Measurements from ENCODE around the gene KISS1R.
"Not testable (repeated sequence)": the region's sequence is repeated elsewhere in the genome, so short reads cannot be mapped to it uniquely, and the experiment has no call there.

Gene KISS1R

DNA sequence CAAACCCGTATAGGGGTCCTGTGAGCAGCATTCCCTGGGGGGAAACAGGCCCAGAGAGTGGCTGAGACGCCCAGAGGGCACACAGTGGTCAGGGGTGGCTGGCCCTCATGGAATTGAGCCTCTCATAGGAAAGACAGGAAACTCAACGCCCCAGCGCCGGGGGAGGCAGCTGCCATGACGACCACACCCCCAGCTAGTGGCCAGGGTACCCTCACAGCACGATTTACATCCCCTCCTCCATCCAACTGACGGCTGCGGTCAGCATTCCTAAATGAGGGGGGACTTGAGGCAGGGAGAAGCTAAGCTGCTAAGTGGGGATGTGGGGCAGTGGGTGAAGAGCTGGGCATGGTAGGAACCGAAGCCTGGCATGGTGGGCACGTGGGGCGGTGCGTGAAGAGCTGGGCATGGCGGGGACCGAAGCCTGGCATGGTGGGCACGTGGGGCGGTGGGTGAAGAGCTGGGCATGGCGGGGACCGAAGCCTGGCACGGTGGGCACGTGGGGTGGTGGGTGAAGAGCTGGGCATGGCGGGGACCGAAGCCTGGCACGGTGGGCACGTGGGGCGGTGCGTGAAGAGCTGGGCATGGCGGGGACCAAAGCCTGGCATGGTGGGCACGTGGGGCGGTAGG is 34.1 kb upstream of the KISS1R start:
- no peak for DNase-seq

DNA sequence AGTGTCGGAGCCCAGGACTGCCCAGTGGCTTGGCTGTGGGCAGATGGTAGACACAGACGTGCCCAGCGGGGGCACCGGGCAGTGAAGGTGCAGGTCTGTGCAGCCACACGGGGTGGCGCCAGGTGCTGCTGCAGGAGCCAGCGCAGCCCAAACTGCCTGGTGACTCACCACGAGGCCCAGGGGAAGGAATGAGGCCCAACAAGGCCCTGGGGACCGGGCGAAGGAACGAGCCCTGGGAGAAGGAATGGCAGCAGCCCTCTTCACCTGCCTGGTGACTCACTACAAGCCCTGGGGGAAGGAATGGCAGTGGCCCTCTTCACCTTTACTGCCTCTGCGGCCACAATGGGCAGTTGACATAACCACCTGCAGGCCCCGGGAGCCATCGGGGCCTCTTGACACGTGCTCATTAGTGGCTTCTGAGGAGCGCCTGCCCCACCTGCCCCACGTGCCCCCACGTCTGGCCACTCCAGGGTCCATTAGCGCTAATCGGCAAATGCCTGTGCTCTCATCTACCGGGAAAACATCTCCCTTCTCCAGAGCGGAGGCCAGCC is 33.4 kb upstream of the KISS1R start:
- DNase-seq: no peak

DNA sequence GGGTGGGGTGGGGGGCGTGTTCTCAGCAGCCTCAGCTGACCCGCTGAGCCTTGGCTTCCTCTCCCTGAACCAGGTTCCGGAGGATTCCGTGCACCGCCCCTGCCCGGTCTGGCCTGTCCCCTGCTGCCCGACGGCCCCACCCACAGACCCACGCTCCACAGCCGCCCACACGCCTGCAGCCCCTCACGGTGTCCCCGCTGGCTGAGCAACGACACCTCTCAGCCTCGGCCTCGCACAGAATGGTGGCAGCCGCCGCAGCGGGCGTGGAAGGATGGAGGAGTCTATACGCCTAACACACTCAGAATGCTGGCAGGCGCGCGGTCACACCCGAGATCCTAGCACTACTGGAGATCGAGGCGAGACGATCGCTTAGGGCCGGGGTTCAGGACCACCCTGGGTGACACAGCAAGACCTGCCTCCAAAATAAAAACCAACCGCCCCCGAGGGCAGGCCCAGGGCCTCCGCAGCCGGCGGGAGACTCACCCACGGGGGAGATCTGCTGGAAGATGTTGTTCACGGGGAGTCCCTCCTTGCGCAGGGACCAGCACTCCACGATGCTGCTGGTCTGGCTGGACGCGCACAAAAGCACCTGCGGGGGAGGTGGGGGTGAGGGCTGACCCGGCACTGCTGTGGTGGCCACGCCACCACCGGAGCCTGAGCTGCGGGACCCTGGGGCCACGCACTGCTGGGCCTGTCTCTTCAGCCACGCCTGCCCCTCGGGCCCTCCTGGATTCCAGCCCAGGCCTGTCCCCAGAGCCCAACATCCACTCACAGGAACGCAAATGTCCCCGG is 32.5 kb upstream of the KISS1R start:
- no peak for DNase-seq

DNA sequence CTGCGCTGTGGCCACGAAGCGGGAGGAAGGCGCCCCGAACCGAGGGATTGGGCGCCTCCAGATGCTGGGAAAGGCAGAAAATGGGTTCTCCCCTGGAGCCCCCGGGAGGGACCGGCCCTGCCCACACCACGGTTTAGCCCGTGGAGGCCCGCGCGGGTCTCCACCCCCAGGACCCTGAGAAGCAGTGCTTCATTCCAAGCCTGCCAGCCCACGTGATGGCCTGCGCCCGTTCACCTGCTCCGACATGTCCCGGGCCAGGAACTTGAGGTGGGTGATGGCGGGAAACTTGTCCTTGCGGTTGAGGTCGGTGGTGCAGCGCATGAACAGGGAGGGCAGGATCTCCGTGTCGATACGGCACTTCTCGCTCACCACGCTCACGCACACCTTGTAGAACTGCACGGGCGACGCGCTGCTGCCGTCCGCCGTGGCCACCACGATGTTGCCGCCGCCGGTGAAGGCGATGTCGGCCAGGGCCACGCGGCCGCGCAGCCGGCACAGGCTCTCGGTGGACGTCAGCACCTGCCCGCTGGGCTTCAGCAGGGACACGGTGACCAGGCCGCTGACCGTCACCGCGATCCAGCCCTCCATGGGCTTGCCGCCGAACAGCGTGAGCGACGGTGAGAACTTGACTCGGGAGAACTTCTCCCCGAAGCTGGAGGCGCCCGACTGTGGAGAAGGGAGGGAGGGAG is 31.5 kb upstream of the KISS1R start:
- DNase-seq: no peak

DNA sequence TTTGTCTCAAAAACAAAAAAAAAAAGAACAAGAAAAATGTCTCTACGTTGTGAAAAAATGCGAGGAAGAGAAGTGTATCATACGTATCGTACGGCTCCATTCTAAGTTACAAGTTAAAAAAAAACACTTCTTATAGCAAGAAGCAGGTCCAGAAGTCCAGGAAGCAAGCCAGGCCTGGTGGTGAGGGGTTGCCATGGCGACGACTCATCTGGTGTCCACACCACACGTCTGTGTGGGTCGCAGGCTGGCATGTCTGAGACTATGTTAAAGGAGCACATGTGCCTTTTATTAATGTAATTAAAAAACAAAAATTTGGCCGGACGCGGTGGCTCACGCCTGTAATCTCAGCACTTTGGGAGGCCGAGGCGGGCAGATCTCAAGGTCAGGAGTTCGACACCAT is 30.1 kb upstream of the KISS1R start:
- no peak for DNase-seq

DNA sequence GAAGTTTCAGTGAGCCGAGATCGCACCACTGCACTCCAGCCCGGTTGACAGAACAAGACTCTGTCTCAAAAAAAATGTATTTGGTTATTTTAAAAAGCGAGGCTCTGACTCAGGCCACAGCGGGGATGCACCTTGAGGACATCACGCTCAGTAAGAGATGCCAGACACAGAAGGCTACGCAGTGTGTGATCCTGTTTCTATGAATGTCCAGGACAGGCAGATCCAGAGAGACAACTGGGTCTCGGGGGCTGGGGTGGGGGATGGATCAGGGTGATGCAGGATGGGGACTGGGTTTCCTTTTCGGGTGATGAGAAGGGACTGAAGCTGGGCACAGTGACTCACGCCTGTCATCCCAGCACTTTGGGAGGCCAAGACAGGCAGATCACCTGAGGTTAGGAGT is 29.5 kb upstream of the KISS1R start:
- no peak for DNase-seq

DNA sequence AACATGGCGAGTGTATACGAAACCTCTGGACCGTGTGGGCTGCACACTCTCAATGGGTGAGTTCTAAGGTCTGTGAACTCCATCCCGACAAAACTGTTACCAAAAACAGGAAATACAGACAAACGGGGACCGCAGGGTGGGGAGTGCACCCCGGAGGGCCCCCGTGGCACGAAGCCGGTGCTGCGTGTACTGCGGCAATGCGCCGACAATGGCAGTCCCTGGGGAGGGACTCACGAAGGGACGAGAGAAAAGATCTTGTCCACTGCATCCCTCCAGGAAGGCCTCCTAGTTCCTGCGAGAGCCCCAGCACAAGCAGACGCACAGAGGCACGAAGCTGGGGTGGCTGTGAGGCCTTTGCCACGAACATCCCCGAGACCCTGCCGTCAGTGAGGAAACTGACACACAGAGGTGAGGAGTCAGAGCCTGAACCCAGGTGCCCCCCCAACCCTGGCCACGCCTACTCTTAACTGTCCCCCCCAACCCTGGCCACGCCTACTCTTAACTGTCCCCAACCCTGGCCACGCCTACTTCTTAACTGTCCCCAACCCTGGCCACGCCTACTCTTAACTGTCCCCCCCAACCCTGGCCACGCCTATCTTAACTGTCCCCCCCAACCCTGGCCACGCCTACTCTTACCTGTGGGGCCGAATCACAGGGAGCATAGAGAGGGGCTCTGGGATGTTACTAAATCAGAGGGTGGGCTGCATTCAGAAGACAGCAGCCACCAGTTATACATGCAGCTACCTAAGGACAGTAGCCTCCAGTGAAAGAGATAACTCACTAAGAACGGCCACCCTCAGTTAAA is 28.4 kb upstream of the KISS1R start:
- peak; percentile 30 to 41 for DNase-seq

DNA sequence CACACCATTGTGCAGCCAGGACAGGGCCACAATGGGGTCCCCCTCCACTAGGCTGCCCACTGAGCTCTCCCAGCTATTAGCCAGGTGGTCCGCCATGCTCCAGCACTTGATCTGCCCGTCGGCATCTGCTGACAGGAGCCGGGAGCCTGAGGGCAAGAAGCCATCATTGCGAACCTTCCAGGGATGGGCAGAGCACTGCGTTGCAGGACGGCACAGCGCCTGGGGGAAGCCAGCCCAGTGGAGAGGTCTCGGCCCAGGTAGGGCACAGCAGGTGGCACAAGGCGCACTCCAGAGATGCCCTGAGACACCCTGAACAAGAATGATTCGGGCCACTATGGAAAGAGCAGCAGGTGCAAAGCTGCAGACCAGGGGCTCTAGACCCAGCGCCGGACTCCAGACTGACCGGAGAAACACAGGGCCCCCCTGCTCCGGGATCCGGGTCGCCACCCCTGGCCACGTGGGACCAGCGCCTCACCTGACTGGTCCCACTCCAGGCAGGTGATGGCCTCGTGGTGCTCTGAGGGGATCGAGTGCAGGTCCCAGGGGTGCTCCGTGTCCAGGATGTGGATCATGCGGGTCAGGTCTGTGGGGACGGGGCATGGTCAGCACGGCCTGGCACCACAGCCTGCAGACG is 27.4 kb upstream of the KISS1R start:
- no peak for DNase-seq

DNA sequence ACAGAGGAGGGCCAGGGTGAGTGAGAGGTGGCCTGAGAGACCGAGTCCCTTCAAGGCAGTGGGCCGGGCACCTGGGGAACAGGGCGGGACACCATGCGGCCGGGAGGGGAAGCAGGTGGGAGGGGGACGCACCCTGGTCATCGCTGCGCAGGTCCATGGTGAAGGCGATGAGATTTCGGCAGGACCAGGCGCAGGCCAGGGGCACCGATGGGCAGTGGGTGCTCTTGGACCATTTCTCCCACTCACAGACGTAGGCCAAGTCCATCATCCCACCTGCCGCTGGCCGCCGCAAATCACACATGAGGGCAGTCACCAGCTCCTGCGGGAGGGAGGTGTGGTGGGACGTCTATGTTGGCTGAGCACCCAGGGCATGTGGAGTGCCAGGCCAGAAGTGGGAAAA is 26.3 kb upstream of the KISS1R start:
- DNase-seq: no peak

DNA sequence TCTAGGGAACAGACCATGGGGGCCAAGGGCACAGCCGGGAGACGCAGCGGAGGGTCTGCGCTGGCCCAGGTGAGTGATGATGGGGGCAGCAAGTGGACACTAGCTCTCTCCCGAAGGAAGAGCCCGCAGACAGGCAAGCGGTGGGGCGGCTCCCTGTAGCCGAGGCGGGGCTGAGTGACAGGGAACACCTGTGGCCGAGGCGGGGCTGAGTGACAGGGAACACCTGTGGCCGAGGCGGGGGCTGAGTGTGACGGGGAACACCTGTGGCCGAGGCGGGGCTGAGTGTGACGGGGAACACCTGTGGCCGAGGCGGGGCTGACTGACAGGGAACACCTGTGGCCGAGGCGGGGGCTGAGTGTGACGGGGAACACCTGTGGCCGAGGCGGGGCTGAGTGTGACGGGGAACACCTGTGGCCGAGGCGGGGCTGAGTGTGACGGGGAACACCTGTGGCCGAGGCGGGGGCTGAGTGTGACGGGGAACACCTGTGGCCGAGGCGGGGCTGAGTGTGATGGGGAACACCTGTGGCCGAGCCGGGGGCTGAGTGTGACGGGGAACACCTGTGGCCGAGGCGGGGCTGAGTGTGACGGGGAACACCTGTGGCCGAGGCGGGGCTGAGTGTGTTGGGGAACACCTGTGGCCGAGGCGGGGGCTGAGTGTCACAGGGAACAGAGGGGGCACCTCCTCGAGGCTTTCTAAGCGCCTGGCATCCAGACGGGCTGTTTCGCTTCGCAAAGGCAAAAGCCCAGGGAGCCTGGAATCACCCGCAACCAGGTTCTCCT is 25.5 kb upstream of the KISS1R start:
- not testable (repeated sequence) for DNase-seq

DNA sequence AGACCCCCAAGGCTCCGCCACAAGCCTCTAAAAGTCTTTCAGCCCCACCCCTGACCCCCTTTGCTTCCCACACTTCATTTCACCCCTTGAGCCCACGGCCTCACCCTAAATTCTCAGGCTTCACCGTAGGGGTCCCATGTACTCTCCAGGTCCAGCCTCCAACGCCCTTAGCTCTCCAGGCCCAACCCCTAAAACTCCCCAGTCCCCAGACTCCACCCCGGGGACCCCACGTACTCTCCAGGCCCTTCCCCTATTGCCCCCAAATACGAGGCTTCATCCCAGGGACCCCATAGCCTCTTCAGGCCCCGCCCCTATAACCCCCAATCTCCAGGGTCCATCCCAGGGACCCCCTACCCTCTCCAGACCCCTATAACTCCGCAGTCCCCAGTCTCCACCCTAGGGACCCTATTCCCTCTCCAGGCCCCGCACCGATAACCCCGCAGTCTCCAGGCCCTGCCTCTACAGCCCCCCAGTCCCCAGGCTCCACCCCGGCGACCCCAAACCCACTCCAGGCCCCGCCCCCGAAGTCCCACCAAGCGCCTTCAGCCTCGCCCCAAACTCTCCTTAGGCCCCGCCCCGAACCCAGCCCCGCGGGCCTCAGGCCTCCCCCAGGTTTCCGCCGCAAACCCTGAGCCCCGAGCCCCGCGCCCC is 24.8 kb upstream of the KISS1R start:
- DNase-seq: no peak

DNA sequence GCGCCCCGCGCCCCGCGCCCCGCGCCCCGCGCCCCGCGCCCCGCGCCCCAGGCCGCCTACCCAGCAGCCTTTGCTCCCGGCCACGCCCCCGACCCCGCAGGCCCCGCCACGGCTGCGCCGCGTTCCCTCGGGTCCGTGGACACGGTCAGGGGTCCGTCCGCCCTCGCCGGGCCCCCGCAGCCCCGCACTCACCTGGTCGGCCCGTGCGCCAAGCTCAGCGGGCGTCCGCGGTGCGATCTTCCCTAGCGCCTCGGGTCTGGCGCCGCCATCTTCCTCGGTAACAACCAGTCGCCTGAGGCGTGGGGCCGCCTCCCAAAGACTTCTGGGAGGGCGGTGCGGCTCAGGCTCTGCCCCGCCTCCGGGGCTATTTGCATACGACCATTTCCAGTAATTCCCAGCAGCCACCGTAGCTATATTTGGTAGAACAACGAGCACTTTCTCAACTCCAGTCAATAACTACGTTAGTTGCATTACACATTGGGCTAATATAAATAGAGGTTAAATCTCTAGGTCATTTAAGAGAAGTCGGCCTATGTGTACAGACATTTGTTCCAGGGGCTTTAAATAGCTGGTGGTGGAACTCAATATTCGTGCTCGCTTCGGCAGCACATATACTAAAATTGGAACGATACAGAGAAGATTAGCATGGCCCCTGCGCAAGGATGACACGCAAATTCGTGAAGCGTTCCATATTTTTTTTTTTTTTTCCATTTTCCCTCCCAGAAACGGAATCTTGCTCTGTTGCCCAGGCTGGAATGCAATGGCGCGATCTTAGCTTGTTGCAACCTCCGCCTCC is 24.0 kb upstream of the KISS1R start, which contains the start of the genes MED16 and RNU6-9:
TSS of gene MED16 (minus strand) at position 294 of the 796 bp plus-strand sequence. CDS start 2,056 bp downstream, outside the sequence.
TSS of gene RNU6-9 (plus strand) at position 591 of the 796 bp plus-strand sequence.
- DNase-seq: peak; percentile 83 to 86

DNA sequence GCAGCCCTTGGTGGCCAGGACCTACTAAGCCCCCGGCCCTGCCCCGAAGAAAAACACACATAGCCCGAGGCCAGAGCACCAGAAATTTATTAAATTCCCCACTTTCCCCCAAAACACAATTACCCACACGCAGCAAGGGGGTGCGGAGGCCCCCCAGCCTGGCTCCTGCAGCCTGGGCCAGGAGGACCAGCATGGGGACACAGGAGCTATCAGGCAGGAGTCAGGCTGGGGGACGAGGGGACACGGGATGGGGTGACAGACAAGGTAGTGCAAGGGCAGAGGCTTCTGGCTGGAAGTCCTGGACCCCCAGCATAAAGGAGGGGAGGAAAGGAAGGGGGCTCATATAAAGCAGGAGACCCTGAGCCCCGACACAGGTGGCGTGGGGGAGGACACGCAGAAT is 20.7 kb upstream of the KISS1R start:
- no peak for DNase-seq

DNA sequence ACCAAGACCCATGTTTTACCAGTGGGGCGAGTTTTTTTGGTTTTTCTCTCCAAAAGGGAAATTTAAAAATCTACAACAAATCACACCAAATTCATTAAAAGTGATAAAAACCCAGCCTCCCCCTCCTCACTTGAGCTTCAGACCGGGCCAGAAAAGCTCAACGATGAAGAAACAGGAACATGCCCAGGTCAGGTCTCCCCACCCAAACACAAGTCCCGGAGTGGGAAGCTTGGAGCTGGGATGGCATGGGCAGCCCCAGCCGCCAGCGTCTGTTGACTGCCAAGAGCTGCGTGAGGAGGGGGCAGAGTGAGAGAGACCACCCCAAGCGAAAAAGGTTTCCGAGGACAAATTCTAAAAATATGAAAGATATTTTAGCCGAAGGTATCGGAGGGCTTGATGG is 20.1 kb upstream of the KISS1R start:
- DNase-seq: no peak

DNA sequence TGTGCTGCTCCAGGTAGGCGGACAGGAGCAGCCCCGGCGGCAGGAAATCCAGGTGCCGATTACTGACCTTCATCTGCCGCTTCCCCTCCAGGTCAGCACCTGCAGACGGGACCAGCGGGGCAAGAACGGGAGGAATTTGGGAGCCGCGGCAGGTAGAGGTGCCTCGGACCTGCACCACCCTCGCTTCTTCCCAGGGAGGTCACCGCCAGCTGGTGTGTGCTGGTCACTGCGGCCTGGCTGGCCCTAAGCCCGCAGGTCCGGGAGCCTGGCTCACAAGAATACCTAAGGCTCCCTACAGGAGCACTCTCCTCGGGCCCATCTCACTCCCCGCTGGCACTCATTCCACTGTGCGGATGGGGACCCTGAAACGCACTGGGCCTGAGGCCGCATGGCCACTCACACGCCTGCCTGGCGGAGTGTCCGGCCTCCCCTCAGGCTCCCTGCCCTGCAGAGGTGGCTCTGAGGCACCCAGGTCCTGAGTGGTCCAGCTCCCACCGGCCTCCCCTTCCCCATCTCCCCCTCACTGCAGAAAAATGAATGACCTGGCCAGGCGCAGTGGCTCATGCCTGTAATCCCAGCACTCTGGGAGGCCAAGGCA is 19.6 kb upstream of the KISS1R start:
- DNase-seq: no peak

DNA sequence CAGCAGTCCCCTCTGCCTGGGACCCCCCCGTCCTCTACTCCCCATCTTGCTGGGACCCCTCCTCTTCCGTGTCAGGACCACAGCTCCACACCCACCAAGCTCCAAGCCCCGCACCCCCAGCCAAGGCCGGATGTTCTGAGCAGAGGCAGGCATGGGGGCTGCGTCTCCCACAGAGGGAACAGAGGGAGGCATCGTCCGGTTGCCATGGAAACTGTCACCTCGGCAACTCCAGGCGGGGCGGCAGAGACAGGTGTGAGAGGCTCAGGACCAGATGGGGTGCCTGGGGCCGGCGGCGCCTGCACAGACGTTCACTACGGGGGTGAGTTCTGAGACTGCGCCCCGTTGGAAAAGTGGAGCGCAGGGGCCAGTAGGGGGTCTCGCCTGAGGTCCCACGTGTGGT is 18.5 kb upstream of the KISS1R start:
- no peak for DNase-seq

DNA sequence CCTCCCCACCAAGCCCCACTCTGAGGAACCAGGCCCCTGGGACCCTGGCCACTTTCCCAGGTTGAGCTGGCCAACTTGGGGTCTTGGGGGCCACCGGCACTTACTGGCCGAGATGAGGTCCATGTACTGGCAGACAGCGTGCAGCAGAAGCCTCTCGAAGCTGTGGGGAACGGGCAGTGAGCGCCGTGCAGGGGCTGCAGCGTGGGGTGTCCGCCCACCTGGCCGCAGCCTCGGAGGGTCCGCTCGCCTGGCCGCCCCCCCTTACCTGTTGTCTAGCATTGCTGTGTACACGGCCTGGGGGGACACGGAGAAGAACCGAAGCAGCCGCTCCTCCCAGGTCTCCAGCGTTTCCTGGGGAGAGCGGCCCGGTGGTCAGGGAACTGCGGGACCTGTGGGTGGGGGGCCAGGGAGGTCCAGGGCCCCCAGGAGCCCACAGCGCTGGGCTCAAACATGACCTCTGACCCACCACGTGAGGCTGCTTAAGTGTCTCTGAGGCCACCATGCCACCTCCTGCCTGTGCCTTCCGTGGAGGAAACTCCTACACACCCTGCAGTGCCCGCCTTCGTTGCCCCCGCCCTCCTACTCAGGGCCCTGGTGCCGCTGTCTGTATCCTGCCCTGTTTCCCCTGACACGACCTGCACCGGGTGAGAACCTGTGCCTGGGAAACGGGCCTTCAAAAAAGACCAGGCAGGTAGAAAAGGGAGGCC is 17.6 kb upstream of the KISS1R start:
- no peak for DNase-seq

DNA sequence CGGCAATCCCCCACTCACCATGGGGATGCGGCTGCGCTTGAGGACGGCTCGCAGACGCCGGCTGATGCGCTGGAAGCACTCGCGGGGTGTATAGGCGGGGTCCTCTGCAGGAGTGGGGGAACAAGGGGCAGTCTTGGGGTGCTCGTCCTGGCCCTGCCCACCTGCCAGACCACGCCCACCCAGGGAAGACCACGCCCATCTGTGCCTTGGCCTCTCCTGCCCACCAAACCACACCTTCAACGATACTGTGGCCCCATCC is 17.2 kb upstream of the KISS1R start:
- DNase-seq: no peak

Data from activated CD4-positive, alpha-beta T cell treated with anti-CD3 and anti-CD28 coated beads, Interleukin-2, amount 50 U/mL, for 4 hours (primary cell).